ENCODE data around the gene SEMA5A.
A peak's percentile ranks its signal among the peaks of the same experiment; 100 is the strongest.

SEMA5A gene

DNA sequence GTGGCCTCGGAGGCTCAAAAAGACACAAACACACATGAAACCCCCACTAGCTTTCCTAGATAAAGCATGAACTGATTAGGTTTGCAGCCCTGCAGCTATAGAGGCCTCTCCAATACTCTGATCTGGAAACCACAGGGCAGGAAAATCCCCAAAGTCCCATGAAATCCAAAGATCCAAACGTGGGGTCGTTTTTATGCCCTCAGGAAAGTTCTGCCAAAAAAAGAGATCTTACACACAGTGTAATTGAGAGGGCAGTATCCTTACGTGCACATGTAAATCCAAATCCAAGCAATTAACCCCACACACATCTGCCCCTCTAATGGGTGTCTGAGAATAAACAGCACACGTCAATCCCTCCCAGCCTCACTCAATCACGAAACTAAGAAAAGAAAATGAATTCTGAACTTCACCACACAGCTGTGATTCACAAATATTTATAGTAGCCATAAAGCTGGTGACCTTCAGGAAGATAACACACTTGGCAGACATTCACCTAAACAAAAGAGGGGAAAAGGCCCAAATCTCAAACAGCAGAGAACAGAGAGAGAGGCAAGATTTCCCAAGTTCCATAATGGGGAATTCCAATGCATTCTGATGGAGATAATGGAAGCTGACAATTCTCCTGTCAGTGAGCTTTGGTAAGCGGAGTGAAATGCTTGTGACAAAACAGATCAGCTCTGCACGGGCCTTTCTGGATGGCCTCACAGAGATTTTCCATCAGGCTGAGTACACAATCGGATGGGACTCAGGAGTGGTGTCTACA is 114.2 kb downstream of the SEMA5A start:
- no peak overlapping the region for H2BK5ac ChIP-seq (ENCODE audit: low read length)
- DNase-seq (ENCODE audit: low spot score) = peak; percentile 67

DNA sequence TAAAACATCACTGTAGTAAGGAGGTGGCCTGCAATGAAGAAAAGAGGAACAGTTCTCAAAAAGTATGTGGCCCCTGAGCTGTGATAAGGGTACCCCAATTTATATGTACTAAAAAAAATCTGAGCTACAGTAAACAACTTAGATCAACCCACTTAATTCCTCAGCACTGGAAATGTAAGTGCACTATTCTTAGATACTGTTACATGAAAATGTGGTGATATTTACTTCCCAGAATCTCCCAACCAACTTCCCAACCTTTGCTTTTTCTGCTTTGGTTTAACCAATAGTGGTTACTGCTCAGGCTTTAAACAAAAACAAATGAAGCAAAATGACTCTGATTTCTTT is 114.8 kb downstream of the SEMA5A start:
- Histone ChIP-seq H2BK5ac (ENCODE audit: low read length) (no peak overlapping the region), H4K91ac (ENCODE audit: low read depth, low read length, poor library complexity) (no peak overlapping the region), H3K36me3 (replicated peaks in 1 of 2; ENCODE audit: control insufficient read depth in 2 of 2, insufficient read depth in 2 of 2, low read length in 2 of 2) (peaks cover 0 to 12% of the 10 kb centered on the region in 2 donors), H3K79me1 (ENCODE audit: low read depth, low read length) (no peaks in the 10 kb centered on the region), H3K9ac (ENCODE audit: low read depth, low read length, poor library complexity) (no peak overlapping the region), H2AFZ (ENCODE audit: low read length) (peak overlapping the region; percentile 75), H3K9me3 (replicated peaks in 1 of 2; ENCODE audit: control insufficient read depth in 2 of 2, insufficient read depth in 1 of 2, low read depth in 1 of 2, low read length in 2 of 2) (no peaks in the 10 kb centered on the region), H3K4me1 (ENCODE audit: control insufficient read depth in 2 of 2, insufficient read depth in 1 of 2, low read depth in 1 of 2, low read length in 2 of 2) (peaks cover 13 to 17% of the 10 kb centered on the region in 2 donors), H2BK120ac (ENCODE audit: low read depth, low read length) (no peak overlapping the region), H2AK5ac (ENCODE audit: low read depth, low read length) (no peak overlapping the region), H3K23ac (ENCODE audit: low read depth, low read length, poor library complexity) (no peak overlapping the region), H3K4me2 (ENCODE audit: insufficient read depth, low read length, poor library complexity, severe bottlenecking) (no peak overlapping the region), H2BK12ac (ENCODE audit: low read length) (no peak overlapping the region), H3K4me3 (ENCODE audit: low read length in 2 of 2) (no peak overlapping the region), H2BK15ac (ENCODE audit: low read length) (no peak overlapping the region), H3K14ac (ENCODE audit: low read length) (no peak overlapping the region), H3K27me3 (ENCODE audit: control insufficient read depth in 3 of 3, insufficient read depth in 3 of 3, low read depth in 1 of 3, low read length in 3 of 3) (no peaks in the 10 kb centered on the region), H3K27ac (replicated peaks; ENCODE audit: low read length) (peak overlapping the region; percentile 71), H3K18ac (ENCODE audit: low read length) (no peak overlapping the region), H3K4ac (ENCODE audit: low read length) (no peak overlapping the region), H4K8ac (ENCODE audit: low read depth, low read length) (no peak overlapping the region)
- DNase-seq (ENCODE audit: low spot score) = no peak

More for the DNA sequence above, 114.2 kb downstream of the SEMA5A start:
- no peak overlapping the region for H2BK12ac ChIP-seq (ENCODE audit: low read length)
- H3K18ac ChIP-seq (ENCODE audit: low read length) = no peak overlapping the region
- WGBS, 2 donors (ENCODE audit: extremely low coverage in 2 of 2, insufficient read length in 2 of 2, insufficient replicate concordance in 1 of 2) = no CpG with 5 or more reads among the region's 9 CpGs
- H2AK5ac ChIP-seq (ENCODE audit: low read depth, low read length) = no peak overlapping the region
- no peak overlapping the region for H4K8ac ChIP-seq (ENCODE audit: low read depth, low read length)
- no peak overlapping the region for H4K91ac ChIP-seq (ENCODE audit: low read depth, low read length, poor library complexity)
- H3K4ac ChIP-seq (ENCODE audit: low read length) = no peak overlapping the region
- H3K27ac ChIP-seq (replicated peaks; ENCODE audit: low read length) = peak overlapping the region; percentile 71
- no peak overlapping the region for H3K14ac ChIP-seq (ENCODE audit: low read length)
- peaks cover 13 to 17% of the 10 kb centered on the region in 2 donors for H3K4me1 ChIP-seq (ENCODE audit: control insufficient read depth in 2 of 2, insufficient read depth in 1 of 2, low read depth in 1 of 2, low read length in 2 of 2)
- no peak overlapping the region for H2BK120ac ChIP-seq (ENCODE audit: low read depth, low read length)
- no peak overlapping the region for H3K23ac ChIP-seq (ENCODE audit: low read depth, low read length, poor library complexity)
- no peaks in the 10 kb centered on the region for H3K79me1 ChIP-seq (ENCODE audit: low read depth, low read length)
- H3K4me3 ChIP-seq (ENCODE audit: low read length in 2 of 2) = no peak overlapping the region
- no peaks in the 10 kb centered on the region for H3K27me3 ChIP-seq (ENCODE audit: control insufficient read depth in 3 of 3, insufficient read depth in 3 of 3, low read depth in 1 of 3, low read length in 3 of 3)
- no peak overlapping the region for H3K4me2 ChIP-seq (ENCODE audit: insufficient read depth, low read length, poor library complexity, severe bottlenecking)
- no peaks in the 10 kb centered on the region for H3K9me3 ChIP-seq (replicated peaks in 1 of 2; ENCODE audit: control insufficient read depth in 2 of 2, insufficient read depth in 1 of 2, low read depth in 1 of 2, low read length in 2 of 2)
- peaks cover 0 to 13% of the 10 kb centered on the region in 2 donors for H3K36me3 ChIP-seq (replicated peaks in 1 of 2; ENCODE audit: control insufficient read depth in 2 of 2, insufficient read depth in 2 of 2, low read length in 2 of 2)
- peak overlapping the region; percentile 75 for H2AFZ ChIP-seq (ENCODE audit: low read length)
- no peak overlapping the region for H3K9ac ChIP-seq (ENCODE audit: low read depth, low read length, poor library complexity)
- H2BK15ac ChIP-seq (ENCODE audit: low read length) = no peak overlapping the region

GRCh38 chr5:9430306-9430705 is 115.6 kb downstream of the SEMA5A start:
- no peak overlapping the region for H3K9ac ChIP-seq (ENCODE audit: low read depth, low read length, poor library complexity)
- no peak for DNase-seq (ENCODE audit: low spot score)
- no CpG with 5 or more reads among the region's 2 CpGs for WGBS, 2 donors (ENCODE audit: extremely low coverage in 2 of 2, insufficient read length in 2 of 2, insufficient replicate concordance in 1 of 2)
- peaks cover 0 to 8% of the 10 kb centered on the region in 2 donors for H3K36me3 ChIP-seq (replicated peaks in 1 of 2; ENCODE audit: control insufficient read depth in 2 of 2, insufficient read depth in 2 of 2, low read length in 2 of 2)
- no peak overlapping the region for H2BK12ac ChIP-seq (ENCODE audit: low read length)
- no peak overlapping the region for H2BK15ac ChIP-seq (ENCODE audit: low read length)
- H2BK5ac ChIP-seq (ENCODE audit: low read length) = no peak overlapping the region
- no peak overlapping the region for H3K23ac ChIP-seq (ENCODE audit: low read depth, low read length, poor library complexity)
- no peaks in the 10 kb centered on the region for H3K9me3 ChIP-seq (replicated peaks in 1 of 2; ENCODE audit: control insufficient read depth in 2 of 2, insufficient read depth in 1 of 2, low read depth in 1 of 2, low read length in 2 of 2)
- no peaks in the 10 kb centered on the region for H3K79me1 ChIP-seq (ENCODE audit: low read depth, low read length)
- no peak overlapping the region for H2AK5ac ChIP-seq (ENCODE audit: low read depth, low read length)
- H3K27me3 ChIP-seq (ENCODE audit: control insufficient read depth in 3 of 3, insufficient read depth in 3 of 3, low read depth in 1 of 3, low read length in 3 of 3) = no peaks in the 10 kb centered on the region
- H3K4ac ChIP-seq (ENCODE audit: low read length) = no peak overlapping the region
- H4K8ac ChIP-seq (ENCODE audit: low read depth, low read length) = no peak overlapping the region
- no peak overlapping the region for H3K4me2 ChIP-seq (ENCODE audit: insufficient read depth, low read length, poor library complexity, severe bottlenecking)
- no peak overlapping the region for H3K14ac ChIP-seq (ENCODE audit: low read length)
- peak overlapping the region; percentile 12 for H3K18ac ChIP-seq (ENCODE audit: low read length)
- H2BK120ac ChIP-seq (ENCODE audit: low read depth, low read length) = no peak overlapping the region
- H4K91ac ChIP-seq (ENCODE audit: low read depth, low read length, poor library complexity) = no peak overlapping the region
- no peak overlapping the region for H3K4me3 ChIP-seq (ENCODE audit: low read length in 2 of 2)
- peaks cover 13 to 17% of the 10 kb centered on the region in 2 donors for H3K4me1 ChIP-seq (ENCODE audit: control insufficient read depth in 2 of 2, insufficient read depth in 1 of 2, low read depth in 1 of 2, low read length in 2 of 2)
- H2AFZ ChIP-seq (ENCODE audit: low read length) = no peak overlapping the region
- H3K27ac ChIP-seq (replicated peaks; ENCODE audit: low read length) = no peak overlapping the region

- Histone ChIP-seq H3K4me3 (ENCODE audit: low read length in 2 of 2) (no peak overlapping the region), H3K79me1 (ENCODE audit: low read depth, low read length) (no peaks in the 10 kb centered on the region), H2BK120ac (ENCODE audit: low read depth, low read length) (no peak overlapping the region), H2AFZ (ENCODE audit: low read length) (no peak overlapping the region), H4K91ac (ENCODE audit: low read depth, low read length, poor library complexity) (no peak overlapping the region), H3K23ac (ENCODE audit: low read depth, low read length, poor library complexity) (no peak overlapping the region), H3K14ac (ENCODE audit: low read length) (no peak overlapping the region), H3K36me3 (replicated peaks in 1 of 2; ENCODE audit: control insufficient read depth in 2 of 2, insufficient read depth in 2 of 2, low read length in 2 of 2) (peaks cover 0 to 8% of the 10 kb centered on the region in 2 donors), H3K18ac (ENCODE audit: low read length) (peak overlapping the region; percentile 50), H3K4me2 (ENCODE audit: insufficient read depth, low read length, poor library complexity, severe bottlenecking) (no peak overlapping the region), H3K27ac (replicated peaks; ENCODE audit: low read length) (no peak overlapping the region), H2BK12ac (ENCODE audit: low read length) (no peak overlapping the region), H3K4me1 (ENCODE audit: control insufficient read depth in 2 of 2, insufficient read depth in 1 of 2, low read depth in 1 of 2, low read length in 2 of 2) (peaks cover 13 to 17% of the 10 kb centered on the region in 2 donors), H2AK5ac (ENCODE audit: low read depth, low read length) (no peak overlapping the region), H3K27me3 (ENCODE audit: control insufficient read depth in 3 of 3, insufficient read depth in 3 of 3, low read depth in 1 of 3, low read length in 3 of 3) (no peaks in the 10 kb centered on the region), H4K8ac (ENCODE audit: low read depth, low read length) (no peak overlapping the region), H3K9me3 (replicated peaks in 1 of 2; ENCODE audit: control insufficient read depth in 2 of 2, insufficient read depth in 1 of 2, low read depth in 1 of 2, low read length in 2 of 2) (no peaks in the 10 kb centered on the region), H3K4ac (ENCODE audit: low read length) (no peak overlapping the region), H2BK5ac (ENCODE audit: low read length) (no peak overlapping the region), H3K9ac (ENCODE audit: low read depth, low read length, poor library complexity) (no peak overlapping the region), H2BK15ac (ENCODE audit: low read length) (no peak overlapping the region)
- DNase-seq (ENCODE audit: low spot score) = no peak
- no CpG with 5 or more reads among the region's 8 CpGs for WGBS, 2 donors (ENCODE audit: extremely low coverage in 2 of 2, insufficient read length in 2 of 2, insufficient replicate concordance in 1 of 2)
These were observed 116.1 kb downstream of the SEMA5A start for GRCh38 chr5:9429691-9430215.
